NCI-H128 (cell line): ENCODE measurements around the gene GABPB1.
"Not testable (repeated sequence)": the region's sequence is repeated elsewhere in the genome, so short reads cannot be mapped to it uniquely, and the experiment has no call there.

ENCODE experiments used
- DNase-seq: peaks from one replicate; lab custom pipeline; 2025; ENCODE audit not compliant: unreplicated experiment; lab: John Stamatoyannopoulos, UW

Gene GABPB1

DNA sequence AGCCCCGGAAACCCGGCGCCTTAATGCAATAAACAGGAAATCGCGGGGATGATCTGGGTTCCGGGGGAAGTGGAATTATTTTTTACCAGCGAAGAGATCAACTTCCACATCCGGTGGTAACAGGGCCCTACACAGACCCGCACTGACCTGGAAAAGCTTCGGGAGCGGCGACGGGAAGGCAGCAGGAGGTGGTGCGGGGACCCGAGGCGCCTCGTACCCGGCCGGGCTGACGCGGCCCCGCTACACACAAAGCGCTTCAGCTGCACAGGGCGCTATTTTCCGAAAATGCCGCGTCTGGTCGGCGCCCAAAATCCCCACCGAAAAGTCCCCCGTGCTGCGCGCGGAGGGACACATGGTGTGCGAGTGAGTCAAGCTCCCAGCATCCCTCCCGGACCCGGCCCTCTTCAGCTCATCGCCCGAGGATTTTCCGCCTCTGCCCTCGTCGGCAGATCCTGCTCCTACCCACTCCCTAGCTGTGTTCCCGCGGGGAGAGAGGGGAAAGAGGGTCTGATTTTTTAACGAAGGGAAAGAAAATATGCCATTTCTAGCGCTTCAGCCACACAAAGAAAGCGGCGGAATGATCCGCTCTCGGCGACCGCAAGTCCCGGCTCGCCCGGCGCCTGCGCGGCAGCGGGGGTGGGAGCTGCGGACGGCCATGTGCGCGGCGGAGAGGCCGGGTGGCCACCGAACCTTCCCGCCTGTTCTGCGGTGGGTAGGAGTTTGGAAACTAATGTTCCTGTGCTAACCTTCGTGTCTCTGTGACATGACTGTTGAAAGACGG is at the start of gene GABPB1:
Gene GABPB1 (minus strand): TSS at position 361 of the 781 bp plus-strand sequence. CDS start 45,400 bp downstream, outside the sequence.
- peak; percentile 74 for DNase-seq

GRCh38 chr15:50391561-50391960 is 36.6 kb upstream of the GABPB1 start:
- not testable (repeated sequence) for DNase-seq

DNA sequence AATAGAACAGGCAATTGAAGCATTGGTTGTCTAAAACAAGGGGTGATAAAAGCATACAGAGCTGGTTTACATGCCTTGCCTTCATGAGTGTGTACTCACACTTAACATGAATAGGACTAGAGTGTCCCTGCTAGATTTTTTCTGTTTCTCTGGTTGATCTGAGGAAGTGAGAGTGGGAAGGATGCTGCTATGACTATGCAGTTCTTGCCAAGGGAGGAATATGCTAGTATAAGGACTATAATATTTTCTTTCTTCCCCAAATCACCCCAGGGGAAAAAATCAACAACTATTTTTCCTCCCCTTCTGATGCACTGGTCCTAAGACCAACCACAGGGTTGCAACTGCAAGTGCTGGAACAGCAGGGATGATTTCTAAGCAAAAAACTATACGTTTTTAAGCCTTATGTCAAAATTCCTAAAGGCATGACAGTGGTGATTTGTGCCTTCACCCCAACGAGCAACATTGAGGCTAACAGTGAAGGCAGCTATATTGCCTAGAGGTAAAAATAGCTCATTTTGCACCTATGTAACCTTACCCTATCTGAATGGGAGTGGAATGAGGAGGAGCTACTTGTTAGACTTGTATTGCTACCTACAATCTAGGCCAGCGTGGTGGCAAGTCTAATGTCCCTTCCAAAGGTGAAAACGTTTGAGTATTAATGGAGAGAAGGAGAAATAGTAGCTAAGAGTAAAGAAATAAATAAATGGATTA is 35.7 kb upstream of the GABPB1 start:
- no peak for DNase-seq

DNA sequence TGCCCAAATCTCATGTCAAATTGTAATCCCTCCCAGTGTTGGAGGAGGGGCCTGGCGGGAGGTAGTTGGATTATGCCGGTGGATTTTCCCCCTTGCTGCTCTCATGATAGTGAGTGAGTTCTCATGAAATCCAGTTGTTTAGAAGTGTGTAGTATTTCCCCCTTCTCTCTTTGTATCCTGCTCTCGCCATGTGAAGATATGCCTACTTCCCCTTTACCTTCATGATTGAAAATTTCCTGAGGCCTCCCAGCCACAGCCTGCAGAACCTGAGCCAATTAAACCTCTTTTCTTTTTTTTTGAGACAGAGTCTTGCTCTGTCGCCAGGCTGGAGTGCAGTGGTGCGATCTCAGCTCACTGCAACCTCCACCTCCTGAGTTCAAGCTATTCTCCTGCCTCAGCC is 27.4 kb upstream of the GABPB1 start:
- not testable (repeated sequence) for DNase-seq

DNA sequence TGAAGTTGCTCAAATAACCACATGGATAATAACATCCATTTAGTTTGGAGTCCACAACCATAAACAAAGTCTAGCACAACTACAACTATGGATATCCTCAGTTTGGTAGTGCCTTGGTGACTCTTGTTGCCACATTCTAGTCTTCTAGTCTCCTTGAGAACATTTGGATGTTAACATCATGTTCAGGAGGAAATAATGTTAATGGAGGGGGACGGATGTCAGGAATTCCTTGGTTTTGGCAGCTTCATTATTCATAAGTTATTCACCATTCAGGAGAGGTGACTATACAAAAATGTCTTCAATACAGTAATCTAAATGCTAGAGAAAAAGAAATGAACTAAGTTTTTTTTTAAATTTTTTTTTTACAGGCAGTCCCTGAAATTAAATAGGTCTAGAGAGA is 26.4 kb upstream of the GABPB1 start:
- no peak for DNase-seq

DNA sequence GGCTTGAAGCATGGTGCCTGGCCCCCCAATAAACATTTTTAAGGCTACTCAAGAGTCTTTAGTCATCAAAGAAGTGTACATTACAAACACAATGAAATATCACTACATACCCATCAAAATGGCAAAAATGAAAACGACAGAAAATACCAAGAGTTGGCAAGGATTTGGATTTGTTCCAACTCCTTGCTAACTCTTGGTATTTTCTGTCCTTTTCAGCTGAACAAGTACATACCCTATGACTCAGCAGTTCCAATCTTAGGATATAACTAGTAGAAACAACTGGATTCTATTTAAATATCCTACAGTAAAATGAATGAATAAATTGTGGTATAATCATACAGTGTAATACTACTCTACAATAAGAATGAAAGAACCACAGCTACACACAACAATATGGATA is 25.1 kb upstream of the GABPB1 start:
- no peak for DNase-seq

DNA sequence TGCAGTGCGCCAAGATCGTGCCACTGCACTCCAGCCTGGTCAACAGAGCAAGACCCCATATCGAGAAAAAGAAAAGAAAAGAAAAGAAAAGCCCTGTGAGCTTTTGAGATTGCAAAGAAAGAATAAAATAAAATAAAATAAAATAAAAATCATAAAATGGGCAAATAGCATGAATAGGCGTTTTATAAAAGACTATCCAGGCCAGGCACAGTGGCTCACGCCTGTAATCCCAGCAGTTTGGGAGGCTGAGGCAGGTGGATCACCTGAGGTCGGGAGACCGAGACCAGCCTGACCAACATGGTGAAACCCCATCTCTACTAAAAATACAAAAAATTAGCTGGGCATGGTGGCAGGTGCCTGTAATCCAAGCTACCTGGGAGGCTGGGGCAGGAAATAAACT is 24.4 kb upstream of the GABPB1 start:
- DNase-seq, result not testable (repeated sequence)

DNA sequence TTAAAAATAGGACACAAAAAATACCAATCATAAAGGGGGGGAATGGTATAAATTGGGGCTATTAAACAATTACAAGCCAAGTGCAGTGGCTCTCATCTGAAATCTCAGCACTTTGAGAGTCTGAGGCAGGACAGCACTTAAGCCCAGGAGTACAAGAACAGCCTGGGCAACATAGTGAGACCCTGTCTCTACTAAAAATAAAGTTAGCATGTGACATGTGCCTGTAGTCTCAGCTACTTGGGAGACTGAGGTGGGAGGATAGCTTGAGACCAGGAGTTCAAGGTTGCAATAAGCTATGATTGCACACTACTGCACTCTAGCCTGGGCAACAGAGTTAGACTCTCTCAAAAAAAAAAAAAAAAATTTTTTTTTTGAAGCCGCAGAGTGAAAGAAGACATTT is 23.8 kb upstream of the GABPB1 start:
- no peak for DNase-seq

- no peak for DNase-seq
Measured at GRCh38 chr15:50377867-50378751, 23.1 kb upstream of the GABPB1 start.

DNA sequence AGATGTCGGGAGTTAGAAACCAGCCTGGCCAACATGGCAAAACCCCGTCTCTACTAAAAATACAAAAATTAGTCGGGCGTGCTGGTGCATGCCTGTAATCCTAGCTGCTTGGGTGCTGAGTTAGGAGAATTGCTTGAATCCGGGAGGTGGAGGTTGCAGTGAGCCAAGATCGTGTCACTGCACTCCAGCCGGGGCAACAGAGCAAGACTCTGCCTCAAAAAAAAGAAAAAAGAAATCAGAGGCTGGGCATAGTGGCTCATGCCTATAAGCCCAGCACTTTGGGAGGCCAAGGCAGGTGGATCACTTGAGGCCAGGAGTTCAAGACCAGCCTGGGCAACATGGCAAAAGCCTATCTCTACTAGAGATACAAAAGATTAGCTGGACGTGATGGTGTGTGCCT is 14.6 kb upstream of the GABPB1 start:
- not testable (repeated sequence) for DNase-seq

- no peak for DNase-seq
Measured at GRCh38 chr15:50365971-50366370, 11.0 kb upstream of the GABPB1 start.

DNA sequence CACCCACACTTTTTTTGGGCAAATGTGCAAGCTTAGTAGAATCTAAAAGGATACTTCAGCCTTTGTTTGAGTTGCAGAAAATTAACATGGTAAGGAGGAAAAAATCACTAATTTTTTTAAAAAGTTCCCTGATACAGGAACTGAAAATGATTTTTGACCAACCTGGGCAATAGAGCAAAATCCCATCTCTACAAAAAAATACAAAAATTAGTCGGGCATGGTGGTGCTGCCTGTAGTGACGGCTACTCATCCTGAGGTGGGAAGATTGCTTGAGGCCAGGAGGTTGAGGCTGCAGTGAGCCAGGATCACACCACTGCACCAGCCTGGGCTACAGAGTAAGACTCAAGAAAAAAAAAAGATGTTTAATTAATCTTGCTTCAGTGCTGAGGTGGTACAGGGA is 10.6 kb upstream of the GABPB1 start:
- no peak for DNase-seq

DNA sequence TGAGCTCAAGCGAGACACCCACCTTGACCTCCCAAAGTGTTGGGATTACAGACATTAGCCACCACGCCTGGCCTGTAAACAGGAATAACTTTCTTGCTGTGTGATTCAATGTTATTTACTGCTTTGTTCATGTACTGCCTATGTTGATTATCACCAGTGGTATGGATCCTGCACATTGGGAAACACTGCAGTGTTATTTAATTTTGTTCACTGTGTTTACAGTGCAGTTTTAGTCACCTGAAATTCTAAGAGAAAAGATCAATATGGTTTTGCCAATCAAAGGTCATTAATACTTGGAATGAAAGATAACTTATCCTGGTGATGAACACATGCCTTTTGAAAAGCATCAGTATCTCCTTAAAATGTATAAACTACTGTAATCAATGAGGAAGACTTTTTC is 8.6 kb upstream of the GABPB1 start:
- DNase-seq, result no peak

- no peak for DNase-seq
Measured at GRCh38 chr15:50361756-50362155, 6.8 kb upstream of the GABPB1 start.

- DNase-seq, result no peak
Measured at GRCh38 chr15:50358845-50359244, 3.8 kb upstream of the GABPB1 start.

DNA sequence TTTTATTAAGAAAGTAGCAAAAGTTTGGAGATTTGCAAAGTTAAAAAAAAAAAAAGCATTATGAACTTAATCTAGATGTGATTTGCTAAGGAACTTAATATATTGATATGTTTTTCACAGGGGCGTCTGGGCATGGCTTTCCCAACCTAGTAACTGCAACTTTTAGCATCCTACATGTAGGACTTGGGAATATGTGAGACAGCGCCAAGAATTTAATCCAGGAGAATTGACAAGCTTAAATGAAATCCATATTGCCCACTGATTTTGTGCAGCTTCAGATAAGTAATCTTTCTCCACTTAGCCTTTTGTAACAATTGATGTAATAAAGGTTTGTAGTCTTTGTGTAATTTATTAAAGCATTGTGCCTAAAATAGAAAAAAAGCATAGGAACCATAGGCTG is 982 bp upstream of the GABPB1 start:
- no peak for DNase-seq

GRCh38 chr15:50355619-50355905 is 564 bp upstream of the GABPB1 start:
- DNase-seq, result no peak

DNA sequence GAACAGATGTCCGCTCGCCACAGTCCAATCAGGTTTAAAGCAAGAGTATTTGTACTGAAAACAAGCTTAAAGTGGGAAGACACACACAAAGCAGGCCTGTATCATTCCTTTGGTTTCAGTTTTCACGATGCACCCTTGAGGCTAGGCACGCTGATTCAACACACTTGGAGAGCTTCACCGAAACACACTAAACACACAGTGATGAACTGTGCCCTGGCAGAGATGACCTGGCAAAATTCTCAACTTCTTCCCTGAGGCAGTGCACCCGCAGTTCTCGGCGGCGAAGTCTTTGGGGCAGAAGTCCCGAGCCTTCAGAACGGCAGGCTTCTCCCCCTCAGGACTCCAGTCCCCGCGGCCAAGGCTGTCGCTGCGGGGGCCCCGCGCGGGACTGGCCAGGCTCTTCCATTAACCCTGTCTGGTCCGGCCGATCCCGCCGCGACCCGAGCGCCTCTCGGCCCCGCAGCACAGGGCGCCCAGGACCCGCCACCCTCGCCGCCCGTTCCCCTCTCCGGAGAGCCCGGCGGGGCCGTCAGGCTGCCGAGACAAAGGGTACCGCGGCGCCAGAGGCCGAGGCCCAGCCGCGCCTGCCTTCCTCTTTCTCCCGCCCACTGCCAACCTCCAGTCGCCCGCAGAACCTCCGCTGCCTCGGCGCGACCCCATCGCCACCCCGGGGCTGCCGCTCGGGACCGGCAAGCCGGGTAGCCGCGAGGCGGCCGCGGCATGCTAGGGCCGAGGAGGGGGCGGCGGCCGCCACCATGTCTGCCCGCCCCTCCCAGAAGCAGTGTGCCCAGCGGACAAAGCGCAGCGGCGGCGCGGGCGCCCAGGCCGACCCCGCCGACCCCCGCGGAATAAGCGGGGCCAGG is 792 bp downstream of the GABPB1 start:
- DNase-seq, result no peak

- no peak for DNase-seq
Measured at GRCh38 chr15:50353251-50353974, 1.6 kb downstream of the GABPB1 start.

GRCh38 chr15:50350621-50351020 is 4.4 kb downstream of the GABPB1 start:
- DNase-seq, result no peak
